Erythroblast (primary cell): Measurements from ENCODE around the gene SSX7.
"Not testable (repeated sequence)": the region's sequence is repeated elsewhere in the genome, so short reads cannot be mapped to it uniquely, and the experiment has no call there.

ENCODE experiments used
- GATA1 ChIP-seq: IDR thresholded peaks from 2 replicates; pipeline ENCODE4 v1.6.1; 2011; ENCODE audit warnings: low read depth, mild to moderate bottlenecking, control low read depth, low read length, moderate library complexity
- POLR2A ChIP-seq: IDR thresholded peaks from 2 replicates; pipeline ENCODE4 v1.6.1; 2011; ENCODE audit warnings: mild to moderate bottlenecking, low read length

DNA sequence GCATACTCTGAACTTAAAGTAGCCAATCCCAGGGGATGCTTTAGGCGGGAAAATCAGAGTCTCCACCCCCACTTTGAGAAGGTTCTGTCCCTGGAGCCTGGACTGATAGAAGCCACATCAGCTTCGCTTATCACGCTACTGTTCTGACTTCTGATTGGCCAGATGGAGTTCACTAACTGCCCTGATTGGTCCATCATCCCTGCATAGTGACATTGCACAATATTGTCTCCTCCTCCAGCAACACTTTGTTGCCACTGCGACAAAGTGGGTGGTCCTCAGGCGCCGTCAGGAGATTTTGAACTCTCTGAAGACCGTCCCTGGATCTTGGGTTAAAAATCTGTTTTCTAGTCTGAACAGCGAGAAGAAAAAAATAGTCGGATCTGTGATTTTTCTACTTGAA is at the start of gene SSX7:
- not testable (repeated sequence) for TF ChIP-seq POLR2A, GATA1
